Left lobe of liver (tissue), 2 donors: ENCODE measurements around the gene DICER1. TPM values are rescaled to one million over a fixed set of nuclear protein-coding genes. Genes with fewer than 3 reads are reported as not detected.
"Not testable (repeated sequence)": the region's sequence is repeated elsewhere in the genome, so short reads cannot be mapped to it uniquely, and the experiment has no call there.

Experiments
- ATAC-seq: fragments of 200-7000 bp; cut with Tn5 transposase; one replicate; pipeline ENCODE4 v1.9.1; 2020; ENCODE audit warnings: mild to moderate bottlenecking, moderate library complexity
- DNase-seq: peaks from one replicate; pipeline ENCODE4 v3.0.0-alpha.2; 2020; ENCODE audit warnings: low spot score
- total RNA-seq: library from RNA; stranded (reverse); gene quantifications from one replicate; pipeline ENCODE4 v1.2.1, GENCODE V29; 2021
- donor health status: DM: no; HTN: no; CAD: no; lungs with moderate emphysema.
- donor health status: DM: no; HTN: yes; CAD: no.

DICER1 gene
- 35.2 TPM for total RNA-seq

DNA sequence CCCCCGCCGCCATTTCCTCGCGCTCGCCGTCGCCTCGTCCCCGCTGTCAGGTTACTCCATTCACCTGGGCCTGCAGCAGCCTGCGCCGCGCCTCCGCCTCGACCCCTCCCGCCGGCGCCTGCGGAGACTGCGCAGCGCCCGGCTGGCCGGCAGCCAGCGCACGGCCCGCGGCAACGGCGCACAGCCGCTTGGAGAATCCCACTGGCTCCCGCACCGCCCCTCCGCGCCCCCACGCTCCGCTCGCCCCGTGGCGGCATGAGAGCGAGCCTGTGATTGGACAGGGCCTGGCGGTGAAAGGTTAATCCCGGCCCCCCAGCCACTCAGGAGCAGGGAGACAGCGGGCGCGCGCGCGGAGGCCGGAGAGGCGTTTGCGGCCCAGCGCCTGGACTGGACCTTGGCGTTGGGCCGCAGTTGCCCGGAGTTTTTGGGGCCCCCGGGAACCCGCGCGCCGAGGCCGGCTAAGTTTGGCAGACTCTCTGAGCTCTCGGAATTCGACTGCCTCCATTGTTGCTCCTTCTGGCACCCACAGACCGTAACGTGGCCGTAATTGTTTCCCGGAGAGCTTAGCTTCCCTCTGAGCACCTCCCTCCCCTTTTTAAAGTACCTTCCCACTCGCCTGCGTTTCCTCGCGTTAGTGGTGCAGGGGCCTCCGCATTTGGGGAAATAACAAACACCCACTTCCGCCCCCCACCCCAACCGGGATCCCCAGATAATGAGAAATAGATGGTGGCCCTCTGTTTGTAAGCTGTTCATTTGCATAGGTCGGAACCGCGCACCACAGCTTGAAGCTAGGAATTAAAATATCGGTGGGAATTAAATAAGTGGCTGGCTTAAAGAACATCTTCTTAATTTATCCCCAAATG, at the start of gene DICER1:
Gene DICER1, minus strand, starts transcription at position 203 of the 863 bp plus-strand sequence. CDS start 24,071 bp downstream, outside the sequence.
- DNase-seq = peak; percentile 99
- ATAC-seq = peak; percentile 90

GRCh38 chr14:95206534-95206933, 49.2 kb upstream of the DICER1 start:
- no peak for DNase-seq
- ATAC-seq = no peak

GRCh38 chr14:95204705-95205104, 47.4 kb upstream of the DICER1 start:
- DNase-seq (no peak), ATAC-seq (peak; percentile 73)

DNA sequence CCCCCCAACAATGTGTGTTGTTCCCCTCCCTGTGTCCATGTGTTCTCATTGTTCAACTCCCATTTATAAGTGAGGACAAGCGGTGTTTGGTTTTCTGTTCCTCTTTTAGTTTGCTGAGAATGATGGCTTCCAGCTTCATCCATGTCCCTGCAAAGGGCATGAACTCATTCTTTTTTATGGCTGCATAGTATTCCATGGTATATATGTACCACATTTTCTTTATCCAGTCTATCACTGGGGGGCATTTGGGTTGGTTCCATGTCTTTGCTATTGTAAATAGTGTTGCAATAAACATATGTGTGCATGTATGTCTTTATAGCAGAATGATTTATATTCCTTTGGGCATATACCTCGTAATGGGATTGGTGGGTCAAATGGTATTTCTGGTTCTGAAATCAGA, 44.4 kb upstream of the DICER1 start:
- not testable (repeated sequence) for DNase-seq, ATAC-seq

- no peak for ATAC-seq
Measured at GRCh38 chr14:95200404-95200803, 43.1 kb upstream of the DICER1 start.

DNA sequence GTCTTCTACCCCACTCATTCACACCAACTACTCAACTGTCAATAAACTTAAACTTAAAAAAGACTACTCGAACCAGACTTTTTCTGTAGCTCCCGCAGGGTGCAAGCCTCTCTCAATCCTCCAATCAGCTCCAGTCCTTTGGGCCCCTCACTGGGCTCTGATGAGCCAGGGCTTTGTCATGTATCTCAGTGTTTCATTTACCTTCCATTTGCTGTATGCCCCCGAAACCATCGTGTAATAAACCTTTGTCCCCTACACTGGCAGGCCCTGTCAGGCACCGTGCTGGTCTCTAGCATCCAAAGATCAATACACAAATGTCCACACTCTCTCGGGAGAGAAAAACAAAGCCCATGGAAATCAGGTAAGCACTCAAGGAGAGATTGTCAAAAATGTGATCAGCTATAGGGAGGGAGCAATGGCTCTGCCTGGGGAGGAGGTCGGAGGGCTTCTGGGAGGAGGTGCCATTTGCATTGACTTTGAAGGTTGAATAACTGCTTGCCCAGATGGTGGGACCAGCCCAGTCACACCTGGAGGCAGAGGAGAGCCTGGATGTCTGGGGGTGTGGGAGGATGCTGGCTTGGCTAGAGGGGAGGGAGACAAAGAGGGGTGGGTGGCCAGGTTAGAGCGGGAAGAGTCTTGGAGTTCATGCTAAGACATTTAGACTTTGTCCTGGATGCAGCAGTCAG, 42.1 kb upstream of the DICER1 start:
- no peak for DNase-seq
- ATAC-seq = no peak

More at GRCh38 chr14:95200404-95200803, 43.1 kb upstream of the DICER1 start:
- DNase-seq = no peak

- ATAC-seq = no peak
- DNase-seq = no peak
Measured at GRCh38 chr14:95198320-95198719, 41.0 kb upstream of the DICER1 start.

GRCh38 chr14:95197551-95197950, 40.2 kb upstream of the DICER1 start:
- ATAC-seq (no peak), DNase-seq (no peak)

GRCh38 chr14:95196826-95197545, 39.7 kb upstream of the DICER1 start:
- no peak for ATAC-seq
- DNase-seq = no peak

DNA sequence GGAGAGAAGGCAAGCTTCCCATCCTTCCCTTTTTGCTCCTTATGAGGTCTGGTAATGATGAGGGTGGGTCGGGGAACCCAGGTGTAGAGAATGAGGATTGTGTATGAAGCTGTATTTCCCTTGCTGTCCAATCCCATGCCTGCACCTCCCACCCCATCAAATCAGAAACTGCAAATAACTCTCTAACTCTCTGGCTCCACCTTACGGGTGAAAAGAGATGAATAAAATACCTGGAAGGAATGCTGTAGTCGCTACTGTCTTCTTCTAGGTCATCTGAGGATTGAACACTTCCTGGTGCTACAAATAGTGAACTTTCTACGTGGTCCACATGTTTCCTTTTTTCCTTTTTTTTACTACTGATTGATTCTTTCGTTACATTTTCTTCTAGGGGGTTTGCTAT, 38.9 kb upstream of the DICER1 start:
- DNase-seq (no peak), ATAC-seq (peak; percentile 36)

- ATAC-seq (no peak), DNase-seq (no peak)
Measured at GRCh38 chr14:95195031-95195430, 37.7 kb upstream of the DICER1 start.

GRCh38 chr14:95193081-95193480, 35.8 kb upstream of the DICER1 start:
- ATAC-seq = no peak
- DNase-seq = no peak

DNA sequence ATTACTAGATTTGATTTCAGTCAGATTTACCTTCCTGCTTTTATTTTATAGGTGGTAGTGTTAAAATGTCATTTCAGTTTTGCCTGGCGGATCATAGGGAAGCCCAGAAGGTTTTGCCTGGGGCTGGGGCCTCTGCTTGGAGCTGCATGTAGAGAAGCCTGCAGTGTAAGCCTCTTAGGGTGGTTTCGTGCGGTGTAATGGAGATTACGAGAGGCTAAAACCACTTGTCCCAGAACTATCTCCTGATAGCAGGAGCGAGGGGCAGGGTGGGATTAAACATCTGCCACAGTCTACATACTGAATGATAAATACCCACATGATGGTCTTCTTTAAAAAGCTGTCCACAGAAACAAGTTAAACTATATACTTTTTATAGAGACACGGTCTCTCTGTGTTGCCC, 35.0 kb upstream of the DICER1 start:
- DNase-seq = no peak
- no peak for ATAC-seq

- ATAC-seq (no peak), DNase-seq (no peak)
Measured at GRCh38 chr14:95191445-95192199, 34.3 kb upstream of the DICER1 start.

- ATAC-seq (no peak), DNase-seq (no peak)
Measured at GRCh38 chr14:95190857-95191256, 33.5 kb upstream of the DICER1 start.

DNA sequence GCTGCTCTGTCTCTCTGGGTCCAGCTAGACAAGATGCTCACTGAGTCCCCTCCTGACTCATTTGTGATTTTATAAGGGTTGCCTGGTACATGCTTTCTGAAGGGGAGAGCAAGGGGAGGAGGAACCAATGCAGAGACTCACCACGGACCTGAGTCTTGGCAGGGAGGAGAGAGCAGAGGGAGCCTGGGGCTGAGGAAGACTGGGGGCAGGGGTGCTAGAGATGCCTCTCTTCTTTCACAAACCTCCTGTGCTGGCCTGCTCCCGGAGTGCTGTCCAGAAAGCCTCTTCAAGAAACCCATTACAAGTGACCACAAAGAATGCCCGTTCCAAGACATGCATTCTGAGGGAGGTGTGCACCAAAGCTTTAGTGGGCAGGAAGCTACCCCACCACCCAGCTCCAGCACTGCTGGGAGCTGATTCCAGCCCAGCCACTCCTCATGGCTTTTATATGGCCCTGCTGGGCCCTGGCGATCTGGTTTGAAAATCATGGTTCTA, 33.1 kb upstream of the DICER1 start:
- DNase-seq = no peak
- no peak for ATAC-seq

- ATAC-seq = no peak
- no peak for DNase-seq
Measured at GRCh38 chr14:95189367-95190132, 32.2 kb upstream of the DICER1 start.

- ATAC-seq (no peak), DNase-seq (no peak)
Measured at GRCh38 chr14:95188380-95188779, 31.1 kb upstream of the DICER1 start.

GRCh38 chr14:95185767-95186392, 28.6 kb upstream of the DICER1 start:
- DNase-seq (no peak), ATAC-seq (no peak)
